Keratinocyte (primary cell): ENCODE results near the gene SLC25A43. TPM values are rescaled to one million over a fixed set of nuclear protein-coding genes. Genes with fewer than 3 reads are reported as not detected.

Experiments
- DNase-seq: peaks from one replicate; pipeline ENCODE4 v3.0.0-alpha.2; 2011; ENCODE audit warnings: low read depth, missing footprints, low spot score
- FAIRE-seq: peaks from 2 replicates; lab custom pipeline; 2011; peaks lifted over from hg19 to GRCh38; lab: Jason Lieb, UNC
- H2AFZ ChIP-seq: 2 replicates; pipeline ENCODE4 v1.6.0; 2012; ENCODE audit warnings: low read length, control low read depth, inconsistent platforms; ENCODE audit not compliant: control insufficient read depth
- H3K27ac ChIP-seq: 2 replicates; pipeline ENCODE4 v1.5.1; 2011; ENCODE audit warnings: low read length; ENCODE audit not compliant: control insufficient read depth, insufficient read depth
- H3K27me3 ChIP-seq: 3 replicates; pipeline ENCODE4 v1.6.0; 2011; ENCODE audit warnings: low read length; ENCODE audit not compliant: control insufficient read depth, insufficient read depth; ENCODE audit errors: extremely low read depth
- H3K36me3 ChIP-seq, 2 experiments: 2 replicates in 1 of 2; 3 replicates in 1 of 2; pipeline ENCODE4 v1.5.1; 2011; ENCODE audit warnings: low read length in 2 of 2, mild to moderate bottlenecking in 1 of 2; ENCODE audit not compliant: control insufficient read depth in 2 of 2, insufficient read depth in 2 of 2; ENCODE audit errors: extremely low read depth in 1 of 2
- H3K4me1 ChIP-seq: 3 replicates; pipeline ENCODE4 v1.5.1; 2011; ENCODE audit warnings: low read length; ENCODE audit not compliant: control insufficient read depth, insufficient read depth; ENCODE audit errors: extremely low read depth
- H3K4me2 ChIP-seq: 3 replicates; pipeline ENCODE4 v1.6.0; 2011; ENCODE audit warnings: low read depth, low read length; ENCODE audit not compliant: control insufficient read depth, insufficient read depth; ENCODE audit errors: extremely low read depth
- H3K4me3 ChIP-seq, 3 experiments: fragments of 200-600 bp in 1 of 3; sonication (generic) in 1 of 3; 2 replicates in 2 of 3; 3 replicates in 1 of 3; pipeline ENCODE4 v1.5.1; 2011 to 2016; ENCODE audit warnings: low read length in 3 of 3, mild to moderate bottlenecking in 3 of 3, control low read depth in 2 of 3, inconsistent platforms in 1 of 3, low read depth in 1 of 3, mixed read lengths in 1 of 3, mixed run types in 1 of 3, moderate library complexity in 1 of 3; ENCODE audit not compliant: control insufficient read depth in 2 of 3, insufficient read depth in 2 of 3; ENCODE audit errors: extremely low read depth in 1 of 3
- H3K79me2 ChIP-seq: 2 replicates; pipeline ENCODE4 v1.6.0; 2012; ENCODE audit warnings: low read length; ENCODE audit not compliant: control insufficient read depth, insufficient read depth
- H3K9ac ChIP-seq: 3 replicates; pipeline ENCODE4 v1.6.0; 2011; ENCODE audit warnings: low read length; ENCODE audit not compliant: control insufficient read depth, insufficient read depth; ENCODE audit errors: extremely low read depth
- H3K9me1 ChIP-seq: 3 replicates; pipeline ENCODE4 v1.6.0; 2011; ENCODE audit warnings: low read length; ENCODE audit not compliant: control insufficient read depth, insufficient read depth; ENCODE audit errors: extremely low read depth
- H3K9me3 ChIP-seq: 2 replicates; pipeline ENCODE4 v1.5.1; 2012; ENCODE audit warnings: low read depth, low read length; ENCODE audit not compliant: control insufficient read depth
- H4K20me1 ChIP-seq: 3 replicates; pipeline ENCODE4 v1.6.0; 2011; ENCODE audit warnings: low read length; ENCODE audit not compliant: control insufficient read depth, insufficient read depth; ENCODE audit errors: extremely low read depth
- EZH2 ChIP-seq: IDR thresholded peaks from one replicate; pipeline ENCODE4 v1.6.1; 2012; ENCODE audit warnings: inconsistent platforms, mild to moderate bottlenecking, low read length, moderate library complexity
- dilution Hi-C: fragments of 300-500 bp; cut with MboI; formaldehyde crosslinking; loops from one replicate; pipeline ENCODE4 v1.7.0; 2020; ENCODE audit warnings: low sequenced_read_pairs; ENCODE audit not compliant: extremely low pct_ligation_motif_present
- polyA plus RNA-seq, 5 experiments: library from polyadenylated mRNA; depleted of rRNA in 3 of 5; stranded (reverse) in 3 of 5; stranded (forward) in 1 of 5; unstranded in 1 of 5; fragments of >200 nt; gene quantifications; 1 replicate in 1 of 5; 2 replicates in 3 of 5; 3 replicates in 1 of 5; pipeline versions ENCODE4 v1.2.1 to v1.2.3, GENCODE V29; 2011 to 2012; ENCODE audit warnings: missing spikeins in 2 of 5, low read depth in 1 of 5, low replicate concordance in 1 of 5
- TF ChIP-seq, protein P1 (sequence below), 3 experiments: IDR thresholded peaks in 1 of 3; conservative IDR thresholded peaks in 1 of 3; optimal IDR thresholded peaks in 1 of 3; 2 replicates in 2 of 3; 3 replicates in 1 of 3; pipeline versions ENCODE3 to v1.5.1; 2011; ENCODE audit warnings: low read length in 3 of 3, mild to moderate bottlenecking in 3 of 3, moderate library complexity in 2 of 3, control low read depth in 1 of 3, inconsistent platforms in 1 of 3; ENCODE audit not compliant: insufficient read depth in 2 of 3; ENCODE audit errors: extremely low read depth in 1 of 3

SLC25A43 gene
- polyA plus RNA-seq, 1 donor (not counting 4 experiments of a cell fraction or from before 2014, with no cell fraction given): 23.0 TPM

DNA sequence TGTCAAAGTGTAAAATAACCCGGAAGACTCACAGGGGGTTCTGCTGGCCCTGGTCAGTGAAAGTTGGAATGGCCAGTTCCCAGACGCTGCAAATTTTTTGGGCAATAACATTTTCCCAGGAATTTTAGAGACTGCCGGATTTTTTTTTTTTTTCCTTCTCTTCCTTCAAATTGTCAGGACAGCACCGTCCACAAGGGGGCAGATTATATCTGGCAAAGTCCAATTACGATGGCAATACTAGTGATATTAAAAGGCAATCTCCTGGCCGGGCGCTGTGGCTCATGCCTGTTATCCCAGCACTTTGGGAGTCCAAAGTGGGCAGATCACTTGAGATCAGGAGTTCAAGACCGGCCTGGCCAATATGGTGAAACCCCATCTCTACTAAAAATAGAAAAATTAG is 89.6 kb downstream of the SLC25A43 start:
- DNase-seq (no peak), FAIRE-seq (peak; percentile 17)

GRCh38 chrX:119489212-119490074 is 90.3 kb downstream of the SLC25A43 start:
- no peak overlapping the region for H3K27ac ChIP-seq

More for the DNA sequence above, 89.6 kb downstream of the SLC25A43 start:
- H3K4me3 ChIP-seq: no peak overlapping the region
- no peaks in the 10 kb centered on the region for H3K9me3 ChIP-seq
- dilution Hi-C loops: no loop called here
- no peaks in the 10 kb centered on the region for H3K79me2 ChIP-seq
- H3K27me3 ChIP-seq: no peaks in the 10 kb centered on the region
- H2AFZ ChIP-seq: no peak overlapping the region
- H3K36me3 ChIP-seq: no peaks in the 10 kb centered on the region
- no peaks in the 10 kb centered on the region for H4K20me1 ChIP-seq
- H3K4me1 ChIP-seq: peaks cover 3% of the 10 kb centered on the region
- H3K9ac ChIP-seq: no peak overlapping the region
- H3K4me2 ChIP-seq: no peak overlapping the region
- no peak for TF ChIP-seq EZH2
- TF ChIP-seq, protein P1, sequence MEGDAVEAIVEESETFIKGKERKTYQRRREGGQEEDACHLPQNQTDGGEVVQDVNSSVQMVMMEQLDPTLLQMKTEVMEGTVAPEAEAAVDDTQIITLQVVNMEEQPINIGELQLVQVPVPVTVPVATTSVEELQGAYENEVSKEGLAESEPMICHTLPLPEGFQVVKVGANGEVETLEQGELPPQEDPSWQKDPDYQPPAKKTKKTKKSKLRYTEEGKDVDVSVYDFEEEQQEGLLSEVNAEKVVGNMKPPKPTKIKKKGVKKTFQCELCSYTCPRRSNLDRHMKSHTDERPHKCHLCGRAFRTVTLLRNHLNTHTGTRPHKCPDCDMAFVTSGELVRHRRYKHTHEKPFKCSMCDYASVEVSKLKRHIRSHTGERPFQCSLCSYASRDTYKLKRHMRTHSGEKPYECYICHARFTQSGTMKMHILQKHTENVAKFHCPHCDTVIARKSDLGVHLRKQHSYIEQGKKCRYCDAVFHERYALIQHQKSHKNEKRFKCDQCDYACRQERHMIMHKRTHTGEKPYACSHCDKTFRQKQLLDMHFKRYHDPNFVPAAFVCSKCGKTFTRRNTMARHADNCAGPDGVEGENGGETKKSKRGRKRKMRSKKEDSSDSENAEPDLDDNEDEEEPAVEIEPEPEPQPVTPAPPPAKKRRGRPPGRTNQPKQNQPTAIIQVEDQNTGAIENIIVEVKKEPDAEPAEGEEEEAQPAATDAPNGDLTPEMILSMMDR (optimal IDR thresholded peaks at IDR 0.05 in 1 of 3, IDR thresholded peaks at IDR 0.05 in 1 of 3, conservative IDR thresholded peaks at IDR 0.05 in 1 of 3; ENCODE audit: extremely low read depth in 1 of 3, insufficient read depth in 2 of 3, low read length in 3 of 3): peak; percentile 41 to 42 (median 42)
- H3K9me1 ChIP-seq: no peaks in the 10 kb centered on the region
- H3K27ac ChIP-seq: no peak overlapping the region

More at GRCh38 chrX:119489212-119490074, 90.3 kb downstream of the SLC25A43 start:
- no peak for TF ChIP-seq EZH2
- TF ChIP-seq, protein P1 (optimal IDR thresholded peaks at IDR 0.05 in 1 of 3, IDR thresholded peaks at IDR 0.05 in 1 of 3, conservative IDR thresholded peaks at IDR 0.05 in 1 of 3; ENCODE audit: extremely low read depth in 1 of 3, insufficient read depth in 2 of 3, low read length in 3 of 3): no peak
- FAIRE-seq: no peak
- Histone ChIP-seq H2AFZ (no peak overlapping the region), H3K36me3 (no peaks in the 10 kb centered on the region), H3K9me3 (no peaks in the 10 kb centered on the region), H3K27me3 (no peaks in the 10 kb centered on the region), H3K4me3 (no peak overlapping the region), H3K79me2 (no peaks in the 10 kb centered on the region), H3K9ac (no peak overlapping the region), H3K4me2 (no peak overlapping the region), H3K4me1 (peaks cover 7% of the 10 kb centered on the region), H3K9me1 (no peaks in the 10 kb centered on the region), H4K20me1 (no peaks in the 10 kb centered on the region)
- no peak for DNase-seq
- dilution Hi-C loops: no loop called here
